ENCODE measurements around the gene GCDH.

Gene GCDH

GRCh38 chr19:12866416-12867119 is 24.4 kb upstream of the GCDH start:
- no peak overlapping the region for H3K4me3 ChIP-seq (replicated peaks in 1 of 2; ENCODE audit: low read depth in 2 of 2, low read length in 2 of 2)
- no peak for DNase-seq (ENCODE audit: low read depth in 2 of 2)
- TF ChIP-seq CTCF (IDR thresholded peaks at IDR 0.05; ENCODE audit: low read depth, low read length): no peak

GRCh38 chr19:12867120-12868099 is 23.6 kb upstream of the GCDH start:
- peak; percentile 52 to 68 for DNase-seq (ENCODE audit: low read depth in 2 of 2)
- H3K4me3 ChIP-seq (replicated peaks in 1 of 2; ENCODE audit: low read depth in 2 of 2, low read length in 2 of 2): peak overlapping the region; percentile 40 to 48
- no peak for TF ChIP-seq CTCF (IDR thresholded peaks at IDR 0.05; ENCODE audit: low read depth, low read length)

- peak in 1 of 2 donors; percentile 29 for DNase-seq (ENCODE audit: low read depth in 2 of 2)
- no peak for TF ChIP-seq CTCF (IDR thresholded peaks at IDR 0.05; ENCODE audit: low read depth, low read length)
- H3K4me3 ChIP-seq (replicated peaks in 1 of 2; ENCODE audit: low read depth in 2 of 2, low read length in 2 of 2): no peak overlapping the region
Measured at GRCh38 chr19:12868540-12869112, 22.3 kb upstream of the GCDH start.

- no peak for TF ChIP-seq CTCF (IDR thresholded peaks at IDR 0.05; ENCODE audit: low read depth, low read length)
- no peak overlapping the region for H3K4me3 ChIP-seq (replicated peaks in 1 of 2; ENCODE audit: low read depth in 2 of 2, low read length in 2 of 2)
- DNase-seq (ENCODE audit: low read depth in 2 of 2): no peak
Measured at GRCh38 chr19:12871681-12872080, 19.3 kb upstream of the GCDH start.

GRCh38 chr19:12872255-12872654 is 18.7 kb upstream of the GCDH start:
- no peak for DNase-seq (ENCODE audit: low read depth in 2 of 2)

More at GRCh38 chr19:12872255-12872654, 18.7 kb upstream of the GCDH start:
- no peak for TF ChIP-seq CTCF (IDR thresholded peaks at IDR 0.05; ENCODE audit: low read depth, low read length)
- no peak overlapping the region for H3K4me3 ChIP-seq (replicated peaks in 1 of 2; ENCODE audit: low read depth in 2 of 2, low read length in 2 of 2)

All from cardiac fibroblast (primary cell).